ENCODE data around the gene SLC35B4.

DNA sequence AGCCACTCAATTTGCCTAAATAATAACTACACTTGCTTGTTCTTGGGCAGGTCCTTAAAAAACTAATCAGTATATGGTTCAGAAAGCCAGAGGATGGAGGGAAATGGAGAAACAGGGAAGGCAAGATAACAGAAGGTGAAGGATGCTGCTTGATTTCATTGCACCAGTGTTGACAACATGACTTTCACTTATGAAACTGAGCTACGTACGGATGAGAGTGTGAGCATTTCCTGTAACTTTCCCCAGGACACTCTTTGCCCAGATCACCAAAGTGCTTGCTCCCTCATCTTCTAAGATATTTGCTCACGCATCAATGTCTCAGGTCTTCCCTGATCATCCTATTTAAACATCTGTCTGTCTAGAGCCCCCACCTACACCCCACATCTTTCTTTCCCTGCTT is 37.4 kb downstream of the SLC35B4 start:
- TF ChIP-seq, protein P1, sequence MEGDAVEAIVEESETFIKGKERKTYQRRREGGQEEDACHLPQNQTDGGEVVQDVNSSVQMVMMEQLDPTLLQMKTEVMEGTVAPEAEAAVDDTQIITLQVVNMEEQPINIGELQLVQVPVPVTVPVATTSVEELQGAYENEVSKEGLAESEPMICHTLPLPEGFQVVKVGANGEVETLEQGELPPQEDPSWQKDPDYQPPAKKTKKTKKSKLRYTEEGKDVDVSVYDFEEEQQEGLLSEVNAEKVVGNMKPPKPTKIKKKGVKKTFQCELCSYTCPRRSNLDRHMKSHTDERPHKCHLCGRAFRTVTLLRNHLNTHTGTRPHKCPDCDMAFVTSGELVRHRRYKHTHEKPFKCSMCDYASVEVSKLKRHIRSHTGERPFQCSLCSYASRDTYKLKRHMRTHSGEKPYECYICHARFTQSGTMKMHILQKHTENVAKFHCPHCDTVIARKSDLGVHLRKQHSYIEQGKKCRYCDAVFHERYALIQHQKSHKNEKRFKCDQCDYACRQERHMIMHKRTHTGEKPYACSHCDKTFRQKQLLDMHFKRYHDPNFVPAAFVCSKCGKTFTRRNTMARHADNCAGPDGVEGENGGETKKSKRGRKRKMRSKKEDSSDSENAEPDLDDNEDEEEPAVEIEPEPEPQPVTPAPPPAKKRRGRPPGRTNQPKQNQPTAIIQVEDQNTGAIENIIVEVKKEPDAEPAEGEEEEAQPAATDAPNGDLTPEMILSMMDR (IDR thresholded peaks at IDR 0.05; ENCODE audit: low read length), result no peak
- no peak for TF ChIP-seq EZH2 (IDR thresholded peaks at IDR 0.05; ENCODE audit: borderline replicate concordance, low read length)

Measured in OCI-LY1 (cell line).